HG03108 (cell line): ENCODE results near the gene STK11.
"Not testable (repeated sequence)": the region's sequence is repeated elsewhere in the genome, so short reads cannot be mapped to it uniquely, and the experiment has no call there.

Experiments
- ATAC-seq: cut with Tn5 transposase; IDR thresholded peaks from one replicate; pipeline ENCODE4 v1.9.1; 2021; ENCODE audit warnings: moderate library complexity; ENCODE audit not compliant: unreplicated experiment

Gene STK11

DNA sequence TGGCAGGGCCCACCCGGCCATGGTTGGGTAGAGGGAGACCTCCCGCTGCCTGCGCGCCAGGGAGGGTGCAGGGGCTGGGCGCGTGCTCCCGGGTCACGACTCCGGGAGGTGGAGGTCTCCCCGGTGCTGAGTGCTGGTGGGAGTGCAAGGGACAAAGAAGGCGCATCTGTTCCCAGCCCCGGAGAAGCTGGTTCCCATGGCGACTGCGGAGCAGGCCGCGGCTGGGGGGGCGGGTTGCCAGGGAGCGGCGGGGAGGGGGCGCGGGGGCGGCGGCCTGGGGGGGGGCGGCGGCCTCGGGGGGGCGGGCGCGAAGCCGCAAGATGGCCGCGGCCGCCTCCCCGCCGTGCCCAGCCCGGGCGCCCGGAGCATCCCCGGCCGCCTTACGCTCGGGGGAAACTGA is 31.0 kb downstream of the STK11 start:
- no peak for ATAC-seq

- no peak for ATAC-seq
Measured at GRCh38 chr19:1237027-1237659, 31.6 kb downstream of the STK11 start.

DNA sequence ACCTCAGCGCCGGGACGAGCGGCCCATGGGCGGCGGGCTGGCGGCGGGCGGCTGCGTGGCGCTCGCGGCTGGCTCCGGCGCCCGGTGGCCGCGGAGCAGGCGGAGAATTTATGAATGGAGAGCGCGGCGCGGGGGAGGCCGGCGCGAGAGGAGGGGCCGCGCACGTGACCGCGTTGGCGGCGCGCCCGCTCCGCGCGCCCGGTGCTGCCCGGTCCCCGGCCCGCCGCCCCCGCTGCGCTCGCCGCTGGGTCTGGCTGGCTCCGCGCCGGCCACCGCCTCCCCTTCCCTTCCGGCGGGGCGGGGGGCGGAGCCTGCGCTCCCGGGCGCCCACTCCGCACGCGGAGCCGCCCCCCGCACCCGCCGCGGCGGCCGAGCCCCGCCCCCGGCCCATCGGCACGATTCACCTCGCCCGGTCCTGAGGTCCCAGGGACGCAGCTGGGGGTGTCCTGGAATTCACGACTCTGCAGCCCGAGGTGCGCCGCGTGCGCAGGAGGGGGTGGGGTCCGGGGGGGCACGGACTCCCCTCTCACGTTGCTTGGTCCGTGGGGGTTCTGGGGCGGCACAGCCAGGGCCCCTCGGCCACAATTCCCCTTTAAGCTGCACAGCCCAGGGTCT is 32.3 kb downstream of the STK11 start, which contains the start of gene CBARP:
Gene CBARP (minus strand): TSS at position 252 of the 615 bp plus-strand sequence. CDS start 1,905 bp downstream, outside the sequence.
- no peak for ATAC-seq

- no peak for ATAC-seq
Measured at GRCh38 chr19:1238369-1239303, 33.1 kb downstream of the STK11 start.

- ATAC-seq, result no peak
Measured at GRCh38 chr19:1239420-1239795, 33.8 kb downstream of the STK11 start.

GRCh38 chr19:1239796-1240737 is 34.5 kb downstream of the STK11 start:
- no peak for ATAC-seq

GRCh38 chr19:1240925-1241324 is 35.3 kb downstream of the STK11 start:
- ATAC-seq, result no peak

GRCh38 chr19:1241417-1242095 is 36.0 kb downstream of the STK11 start, which contains the start of gene ATP5F1D:
Gene ATP5F1D, plus strand, starts transcription at chr19:1241751. Its CDS starts 100 bp downstream, at chr19:1241851.
- ATAC-seq, result peak; percentile 42

- ATAC-seq, result peak; percentile 20
Measured at GRCh38 chr19:1243768-1244692, 38.5 kb downstream of the STK11 start.

GRCh38 chr19:1244693-1245451 is 39.3 kb downstream of the STK11 start:
- no peak for ATAC-seq

- ATAC-seq, result no peak
Measured at GRCh38 chr19:1245494-1246264, 40.1 kb downstream of the STK11 start.

- ATAC-seq, result not testable (repeated sequence)
Measured at GRCh38 chr19:1246265-1247087, 40.9 kb downstream of the STK11 start.

DNA sequence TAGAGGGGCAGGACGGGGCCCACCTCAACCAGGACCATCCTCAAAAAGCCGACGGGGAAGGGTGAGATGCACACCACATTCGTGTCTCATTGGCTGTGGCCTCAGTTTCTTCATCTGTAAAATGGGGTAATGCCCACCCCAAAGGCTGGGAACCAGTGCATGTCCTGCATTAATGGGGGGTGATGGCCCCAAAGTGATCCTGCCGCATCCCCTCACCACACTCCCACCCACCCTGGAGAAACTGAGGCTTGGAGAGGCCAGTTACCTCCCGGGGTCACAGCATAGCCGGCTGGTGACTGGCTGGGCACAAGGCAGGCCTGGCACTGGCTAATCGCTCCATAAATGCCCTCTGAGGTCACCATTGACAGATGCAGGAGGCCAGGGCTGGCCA is 42.2 kb downstream of the STK11 start:
- no peak for ATAC-seq

GRCh38 chr19:1248139-1248785 is 42.7 kb downstream of the STK11 start, which contains the start of gene MIDN:
Gene MIDN, plus strand, starts transcription at chr19:1248583. Its CDS starts 1,714 bp downstream, at chr19:1250297.
- peak; percentile 11 for ATAC-seq

- ATAC-seq, result peak; percentile 16
Measured at GRCh38 chr19:1248786-1249297, 43.3 kb downstream of the STK11 start.
